GM23338 (cell line): ENCODE results near the gene TULP4. TPM values are rescaled to one million over a fixed set of nuclear protein-coding genes. Genes with fewer than 3 reads are reported as not detected.
"Not testable (repeated sequence)": the region's sequence is repeated elsewhere in the genome, so short reads cannot be mapped to it uniquely, and the experiment has no call there.

Experiments used
- ATAC-seq: fragments of 200-7000 bp; cut with Tn5 transposase; 3 replicates; pipeline ENCODE4 v1.9.1; 2020
- DNase-seq: peaks from one replicate; pipeline ENCODE4 v3.0.0-alpha.2; 2015; ENCODE audit warnings: low spot score
- H2AFZ ChIP-seq: fragments of 200-600 bp; sonication (generic); 2 replicates; pipeline ENCODE4 v1.8.0; 2016; ENCODE audit warnings: antibody characterized with exemption, mild to moderate bottlenecking, moderate library complexity
- H3F3A ChIP-seq: fragments of 200-600 bp; sonication (generic); replicated peaks from 2 replicates; pipeline ENCODE4 v1.8.0; 2017; ENCODE audit warnings: antibody characterized with exemption, mixed run types, low read depth
- H3K27ac ChIP-seq: fragments of 200-600 bp; sonication (generic); 2 replicates; pipeline ENCODE4 v1.6.1; 2016; ENCODE audit warnings: low read depth
- H3K27me3 ChIP-seq: fragments of 200-600 bp; sonication (generic); 2 replicates; pipeline ENCODE4 v1.8.0; 2016; ENCODE audit warnings: mild to moderate bottlenecking, mixed run types, moderate library complexity; ENCODE audit not compliant: insufficient read depth
- H3K36me3 ChIP-seq: fragments of 200-600 bp; sonication (generic); 2 replicates; pipeline ENCODE4 v1.8.0; 2016; ENCODE audit warnings: mild to moderate bottlenecking; ENCODE audit not compliant: insufficient read depth
- H3K4me1 ChIP-seq: fragments of 200-600 bp; sonication (generic); 2 replicates; pipeline ENCODE4 v1.8.0; 2016; ENCODE audit warnings: mild to moderate bottlenecking, moderate library complexity; ENCODE audit not compliant: insufficient read depth
- H3K4me2 ChIP-seq: fragments of 200-600 bp; sonication (generic); 2 replicates; pipeline ENCODE4 v1.7.1; 2017; ENCODE audit warnings: mixed run types
- H3K4me3 ChIP-seq: fragments of 200-600 bp; sonication (generic); 2 replicates; pipeline ENCODE4 v1.6.1; 2016; ENCODE audit warnings: mixed run types
- H3K79me2 ChIP-seq: fragments of 200-600 bp; sonication (generic); replicated peaks from 2 replicates; pipeline ENCODE4 v1.8.0; 2017; ENCODE audit warnings: mild to moderate bottlenecking; ENCODE audit not compliant: insufficient read depth
- H3K9me2 ChIP-seq: fragments of 200-600 bp; sonication (generic); 2 replicates; pipeline ENCODE4 v1.8.0; 2017; ENCODE audit not compliant: insufficient read depth
- H4K20me1 ChIP-seq: fragments of 200-600 bp; sonication (generic); replicated peaks from 2 replicates; pipeline ENCODE4 v1.8.0; 2017; ENCODE audit warnings: mild to moderate bottlenecking; ENCODE audit not compliant: insufficient read depth
- H3K27ac Mint-ChIP-seq: 2 replicates; pipeline ENCODE4 v1.8.0; 2020; ENCODE audit warnings: inconsistent platforms, mild to moderate bottlenecking, moderate library complexity, mixed read lengths
- H3K27me3 Mint-ChIP-seq: 3 replicates; pipeline ENCODE4 v1.8.0; 2022; ENCODE audit warnings: low read depth, mild to moderate bottlenecking, moderate library complexity, mixed read lengths, inconsistent platforms; ENCODE audit not compliant: insufficient read depth, poor library complexity
- H3K36me3 Mint-ChIP-seq: 3 replicates; pipeline ENCODE4 v1.8.0; 2021; ENCODE audit warnings: low read depth, mild to moderate bottlenecking, inconsistent platforms, moderate library complexity, mixed read lengths
- H3K4me1 Mint-ChIP-seq: 3 replicates; pipeline ENCODE4 v1.8.0; 2020; ENCODE audit warnings: mild to moderate bottlenecking, inconsistent platforms, mixed read lengths
- H3K4me3 Mint-ChIP-seq: 3 replicates; pipeline ENCODE4 v1.8.0; 2021; ENCODE audit warnings: moderate library complexity, mild to moderate bottlenecking, inconsistent platforms, mixed read lengths
- H3K9me3 Mint-ChIP-seq: 3 replicates; pipeline ENCODE4 v1.8.0; 2020; ENCODE audit warnings: moderate library complexity, mild to moderate bottlenecking, inconsistent platforms, mixed read lengths
- EZH2phosphoT487 ChIP-seq: fragments of 200-600 bp; sonication (generic); IDR thresholded peaks from one replicate; pipeline ENCODE4 v1.8.1; 2018; ENCODE audit warnings: antibody characterized with exemption; ENCODE audit not compliant: unreplicated experiment
- polyA plus RNA-seq: library from polyadenylated mRNA; unstranded; fragments of >200 nt; fragmentation: Nextera tagmentation; extraction: Ambion mirVana; gene quantifications from 2 replicates; pipeline ENCODE4 v1.2.1, GENCODE V29; 2016
- total RNA-seq: library from RNA; depleted of rRNA; stranded (reverse); fragments of >200 nt; shearing (Covaris generic); gene quantifications from 2 replicates; pipeline ENCODE4 v1.2.3, GENCODE V29; 2014
- TF ChIP-seq, protein P1 (sequence below): fragments of 250-450 bp; sonication (Bioruptor Pico); IDR thresholded peaks from 2 replicates; pipeline ENCODE4 v1.5.0; 2020; ENCODE audit warnings: mild to moderate bottlenecking, moderate library complexity
- TF ChIP-seq, protein P2 (sequence below): IDR thresholded peaks from 2 replicates; pipeline ENCODE4 v1.6.1; 2016; ENCODE audit warnings: antibody characterized with exemption

The TULP4 gene
- total and polyA plus RNA-seq, 2 experiments from 2014 or later = 31.2 to 50.2 TPM

DNA sequence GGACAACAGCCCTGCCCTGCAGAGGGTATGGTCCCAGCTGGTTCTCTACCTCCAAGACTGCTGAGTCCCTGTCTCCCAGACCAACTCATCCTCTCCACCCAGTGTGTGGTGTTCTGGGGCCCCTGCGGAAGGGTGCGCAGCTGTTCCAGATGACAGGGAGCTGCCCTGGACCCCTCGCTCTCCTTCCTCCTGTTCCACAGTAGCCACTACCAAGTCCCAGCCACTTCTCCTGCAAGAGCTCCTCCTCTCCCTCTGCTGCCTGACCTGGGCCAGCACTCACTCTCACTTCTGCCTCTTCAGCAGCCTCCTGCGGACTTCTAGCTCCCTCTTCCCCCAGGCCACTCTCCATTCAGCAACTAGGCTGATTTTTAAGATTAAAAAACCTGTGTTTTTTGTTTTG, 207.5 kb downstream of the TULP4 start (continued):
- TF ChIP-seq, protein P1, sequence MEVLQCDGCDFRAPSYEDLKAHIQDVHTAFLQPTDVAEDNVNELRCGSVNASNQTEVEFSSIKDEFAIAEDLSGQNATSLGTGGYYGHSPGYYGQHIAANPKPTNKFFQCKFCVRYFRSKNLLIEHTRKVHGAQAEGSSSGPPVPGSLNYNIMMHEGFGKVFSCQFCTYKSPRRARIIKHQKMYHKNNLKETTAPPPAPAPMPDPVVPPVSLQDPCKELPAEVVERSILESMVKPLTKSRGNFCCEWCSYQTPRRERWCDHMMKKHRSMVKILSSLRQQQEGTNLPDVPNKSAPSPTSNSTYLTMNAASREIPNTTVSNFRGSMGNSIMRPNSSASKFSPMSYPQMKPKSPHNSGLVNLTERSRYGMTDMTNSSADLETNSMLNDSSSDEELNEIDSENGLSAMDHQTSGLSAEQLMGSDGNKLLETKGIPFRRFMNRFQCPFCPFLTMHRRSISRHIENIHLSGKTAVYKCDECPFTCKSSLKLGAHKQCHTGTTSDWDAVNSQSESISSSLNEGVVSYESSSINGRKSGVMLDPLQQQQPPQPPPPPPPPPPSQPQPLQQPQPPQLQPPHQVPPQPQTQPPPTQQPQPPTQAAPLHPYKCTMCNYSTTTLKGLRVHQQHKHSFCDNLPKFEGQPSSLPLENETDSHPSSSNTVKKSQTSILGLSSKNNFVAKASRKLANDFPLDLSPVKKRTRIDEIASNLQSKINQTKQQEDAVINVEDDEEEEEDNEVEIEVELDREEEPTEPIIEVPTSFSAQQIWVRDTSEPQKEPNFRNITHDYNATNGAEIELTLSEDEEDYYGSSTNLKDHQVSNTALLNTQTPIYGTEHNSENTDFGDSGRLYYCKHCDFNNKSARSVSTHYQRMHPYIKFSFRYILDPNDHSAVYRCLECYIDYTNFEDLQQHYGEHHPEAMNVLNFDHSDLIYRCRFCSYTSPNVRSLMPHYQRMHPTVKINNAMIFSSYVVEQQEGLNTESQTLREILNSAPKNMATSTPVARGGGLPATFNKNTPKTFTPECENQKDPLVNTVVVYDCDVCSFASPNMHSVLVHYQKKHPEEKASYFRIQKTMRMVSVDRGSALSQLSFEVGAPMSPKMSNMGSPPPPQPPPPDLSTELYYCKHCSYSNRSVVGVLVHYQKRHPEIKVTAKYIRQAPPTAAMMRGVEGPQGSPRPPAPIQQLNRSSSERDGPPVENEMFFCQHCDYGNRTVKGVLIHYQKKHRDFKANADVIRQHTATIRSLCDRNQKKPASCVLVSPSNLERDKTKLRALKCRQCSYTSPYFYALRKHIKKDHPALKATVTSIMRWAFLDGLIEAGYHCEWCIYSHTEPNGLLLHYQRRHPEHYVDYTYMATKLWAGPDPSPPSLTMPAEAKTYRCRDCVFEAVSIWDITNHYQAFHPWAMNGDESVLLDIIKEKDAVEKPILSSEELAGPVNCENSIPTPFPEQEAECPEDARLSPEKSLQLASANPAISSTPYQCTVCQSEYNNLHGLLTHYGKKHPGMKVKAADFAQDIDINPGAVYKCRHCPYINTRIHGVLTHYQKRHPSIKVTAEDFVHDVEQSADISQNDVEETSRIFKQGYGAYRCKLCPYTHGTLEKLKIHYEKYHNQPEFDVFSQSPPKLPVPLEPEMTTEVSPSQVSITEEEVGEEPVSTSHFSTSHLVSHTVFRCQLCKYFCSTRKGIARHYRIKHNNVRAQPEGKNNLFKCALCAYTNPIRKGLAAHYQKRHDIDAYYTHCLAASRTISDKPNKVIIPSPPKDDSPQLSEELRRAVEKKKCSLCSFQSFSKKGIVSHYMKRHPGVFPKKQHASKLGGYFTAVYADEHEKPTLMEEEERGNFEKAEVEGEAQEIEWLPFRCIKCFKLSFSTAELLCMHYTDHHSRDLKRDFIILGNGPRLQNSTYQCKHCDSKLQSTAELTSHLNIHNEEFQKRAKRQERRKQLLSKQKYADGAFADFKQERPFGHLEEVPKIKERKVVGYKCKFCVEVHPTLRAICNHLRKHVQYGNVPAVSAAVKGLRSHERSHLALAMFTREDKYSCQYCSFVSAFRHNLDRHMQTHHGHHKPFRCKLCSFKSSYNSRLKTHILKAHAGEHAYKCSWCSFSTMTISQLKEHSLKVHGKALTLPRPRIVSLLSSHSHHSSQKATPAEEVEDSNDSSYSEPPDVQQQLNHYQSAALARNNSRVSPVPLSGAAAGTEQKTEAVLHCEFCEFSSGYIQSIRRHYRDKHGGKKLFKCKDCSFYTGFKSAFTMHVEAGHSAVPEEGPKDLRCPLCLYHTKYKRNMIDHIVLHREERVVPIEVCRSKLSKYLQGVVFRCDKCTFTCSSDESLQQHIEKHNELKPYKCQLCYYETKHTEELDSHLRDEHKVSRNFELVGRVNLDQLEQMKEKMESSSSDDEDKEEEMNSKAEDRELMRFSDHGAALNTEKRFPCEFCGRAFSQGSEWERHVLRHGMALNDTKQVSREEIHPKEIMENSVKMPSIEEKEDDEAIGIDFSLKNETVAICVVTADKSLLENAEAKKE (CRISPR knock-in tag) = no peak
- TF ChIP-seq, protein P2, sequence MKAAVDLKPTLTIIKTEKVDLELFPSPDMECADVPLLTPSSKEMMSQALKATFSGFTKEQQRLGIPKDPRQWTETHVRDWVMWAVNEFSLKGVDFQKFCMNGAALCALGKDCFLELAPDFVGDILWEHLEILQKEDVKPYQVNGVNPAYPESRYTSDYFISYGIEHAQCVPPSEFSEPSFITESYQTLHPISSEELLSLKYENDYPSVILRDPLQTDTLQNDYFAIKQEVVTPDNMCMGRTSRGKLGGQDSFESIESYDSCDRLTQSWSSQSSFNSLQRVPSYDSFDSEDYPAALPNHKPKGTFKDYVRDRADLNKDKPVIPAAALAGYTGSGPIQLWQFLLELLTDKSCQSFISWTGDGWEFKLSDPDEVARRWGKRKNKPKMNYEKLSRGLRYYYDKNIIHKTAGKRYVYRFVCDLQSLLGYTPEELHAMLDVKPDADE = no peak
- TF ChIP-seq EZH2phosphoT487 = no peak

DNA sequence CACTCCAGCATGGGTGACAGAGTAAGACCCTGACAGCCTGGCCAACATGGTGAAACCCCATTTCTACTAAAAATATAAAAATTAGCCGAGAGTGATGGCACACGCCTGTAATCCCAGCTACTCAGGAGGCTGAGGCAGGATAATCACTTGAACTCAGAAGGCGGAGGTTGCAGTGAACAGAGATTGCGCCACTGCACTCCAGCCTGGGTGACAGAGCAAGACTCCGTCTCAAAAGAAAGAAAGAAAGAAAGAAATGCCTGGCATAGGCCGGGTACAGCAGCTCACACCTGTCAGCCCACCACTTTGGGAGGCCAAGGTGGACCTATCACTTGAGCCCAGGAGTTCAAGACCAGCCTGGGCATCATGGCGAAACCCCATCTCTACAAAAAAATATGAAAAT, 208.7 kb downstream of the TULP4 start:
- H3K4me3 Mint-ChIP-seq, H3K4me1 ChIP-seq, H3K79me2 ChIP-seq, H3K27ac Mint-ChIP-seq, H3K4me3 ChIP-seq, H2AFZ ChIP-seq, H4K20me1 ChIP-seq, H3K9me2 ChIP-seq, H3K9me3 Mint-ChIP-seq, H3K27ac ChIP-seq, DNase-seq, ATAC-seq, H3F3A ChIP-seq, H3K36me3 ChIP-seq, H3K36me3 Mint-ChIP-seq, H3K4me2 ChIP-seq: not testable (repeated sequence)
- peaks cover 11% of the 10 kb centered on the region for H3K27me3 ChIP-seq
- H3K27me3 Mint-ChIP-seq = peaks cover 35% of the 10 kb centered on the region
- H3K4me1 Mint-ChIP-seq = peaks cover 17% of the 10 kb centered on the region
